GM18519 (cell line): ENCODE measurements around the gene TMEM221.
"Not testable (repeated sequence)": the region's sequence is repeated elsewhere in the genome, so short reads cannot be mapped to it uniquely, and the experiment has no call there.

Source experiments
- ATAC-seq: cut with Tn5 transposase; IDR thresholded peaks from one replicate; pipeline ENCODE4 v1.9.1; 2021; ENCODE audit warnings: mild to moderate bottlenecking, moderate library complexity; ENCODE audit not compliant: unreplicated experiment, low FRiP score

TMEM221 gene

DNA sequence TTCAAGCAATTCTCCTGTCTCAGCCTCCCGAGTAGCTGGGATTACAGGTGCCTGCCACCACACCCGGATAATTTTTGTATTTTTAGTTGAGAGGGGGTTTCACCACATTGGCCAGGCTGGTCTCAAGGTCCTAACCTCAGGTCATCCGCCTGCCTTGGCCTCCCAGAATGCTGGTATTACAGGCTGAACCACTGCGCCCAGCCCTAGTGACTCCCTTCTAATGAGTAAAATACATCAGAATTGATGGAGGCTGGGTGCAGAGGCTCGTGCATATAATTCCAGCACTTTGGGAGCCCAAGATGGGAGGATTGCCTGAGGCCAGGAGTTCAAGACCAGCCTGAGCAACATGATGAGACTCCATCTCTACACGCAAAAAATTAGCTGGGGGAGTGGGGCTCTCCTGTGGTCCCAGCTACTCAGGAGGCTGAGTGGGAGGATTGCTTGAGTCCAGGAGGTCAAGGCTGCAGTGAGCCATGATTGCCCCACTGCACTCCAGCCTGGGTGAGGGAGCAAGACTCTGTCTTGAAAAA, 26.6 kb upstream of the TMEM221 start:
- not testable (repeated sequence) for ATAC-seq

- ATAC-seq, result no peak
Measured at GRCh38 chr19:17473041-17473440, 24.6 kb upstream of the TMEM221 start.

- no peak for ATAC-seq
Measured at GRCh38 chr19:17471410-17472125, 23.1 kb upstream of the TMEM221 start.

GRCh38 chr19:17470068-17470841, 21.8 kb upstream of the TMEM221 start, which contains the start of gene SLC27A1:
Gene SLC27A1, plus strand, starts transcription at chr19:17470524. Its CDS starts 17 bp downstream, at chr19:17470541.
- ATAC-seq, result peak; percentile 56

- peak; percentile 26 for ATAC-seq
Measured at GRCh38 chr19:17469481-17470067, 21.1 kb upstream of the TMEM221 start.

DNA sequence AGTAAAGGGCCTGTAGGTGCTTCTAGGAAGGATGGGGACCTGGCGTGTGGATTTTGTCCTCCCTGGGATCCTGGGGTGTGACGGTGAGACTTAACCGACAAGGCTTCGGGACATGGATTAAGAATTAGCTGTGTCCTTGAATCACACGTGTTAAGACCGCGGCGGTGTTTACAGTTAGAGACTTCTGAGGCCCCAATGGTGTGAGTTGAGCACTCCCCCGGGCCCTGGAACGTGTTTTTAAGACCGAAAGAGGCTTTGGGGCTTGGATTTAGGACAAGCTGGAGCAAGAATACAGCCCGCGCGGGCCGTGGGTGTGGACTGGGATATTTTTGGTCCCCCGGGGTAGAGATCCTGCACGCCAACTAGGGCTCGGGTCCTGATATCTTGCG, 20.6 kb upstream of the TMEM221 start:
- ATAC-seq, result no peak

- ATAC-seq, result no peak
Measured at GRCh38 chr19:17468302-17469091, 20.0 kb upstream of the TMEM221 start.

DNA sequence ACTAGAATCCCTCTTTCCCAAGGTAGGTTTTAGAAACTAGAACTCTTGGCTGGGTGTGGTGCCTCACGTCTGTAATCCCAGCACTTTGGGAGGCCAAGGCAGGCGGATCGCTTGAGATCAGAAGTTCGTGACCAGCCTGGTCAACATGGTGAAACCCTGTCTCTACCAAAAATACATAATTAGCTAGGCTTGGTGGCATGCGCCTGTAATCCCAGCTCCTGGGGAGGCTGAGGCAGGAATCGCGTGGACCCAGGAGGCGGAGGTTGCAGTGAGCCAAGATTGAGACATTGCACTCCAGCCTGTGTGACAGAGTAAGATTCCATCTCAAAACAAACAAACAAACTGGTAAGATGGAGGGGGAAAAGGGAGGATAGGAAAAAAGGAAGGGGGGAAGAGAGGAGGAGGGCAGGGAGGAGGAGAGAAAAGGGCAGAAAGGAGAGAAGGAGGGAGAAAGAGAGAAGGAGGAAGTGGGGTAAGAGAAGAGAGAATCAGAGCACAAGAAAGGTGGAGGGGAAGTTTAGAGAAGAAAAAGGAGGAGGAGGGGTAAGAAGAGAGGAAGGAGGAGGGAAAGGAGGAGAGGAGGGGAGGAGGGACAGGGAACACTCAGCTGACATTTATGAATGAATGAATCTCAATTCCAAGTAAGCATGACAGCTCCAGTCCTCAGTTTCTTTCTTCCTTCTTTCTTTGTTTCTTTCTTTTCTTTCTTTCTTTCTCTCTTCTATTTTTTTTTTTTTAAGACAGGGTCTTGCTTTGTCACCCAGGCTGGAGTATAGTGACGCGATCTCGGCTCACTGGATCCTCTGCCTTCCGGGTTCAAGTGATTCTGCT, 19.2 kb upstream of the TMEM221 start:
- ATAC-seq, result no peak

DNA sequence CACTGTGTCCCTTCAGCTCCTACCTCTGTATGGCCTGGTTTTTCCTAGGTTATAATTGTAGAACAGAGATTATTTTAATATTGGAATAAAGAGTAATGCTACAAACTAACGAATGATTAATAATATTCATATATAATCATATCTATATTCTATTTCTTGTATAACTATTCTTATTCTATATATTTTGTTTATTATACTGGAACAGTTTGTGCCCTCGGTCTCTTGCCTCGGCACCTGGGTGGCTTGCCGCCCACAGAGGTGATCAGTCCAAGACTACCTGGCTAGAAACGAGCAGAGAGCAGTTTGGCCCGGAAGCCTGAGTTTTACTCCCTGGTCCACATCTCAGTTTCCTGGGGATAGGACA, 18.0 kb upstream of the TMEM221 start:
- no peak for ATAC-seq

- no peak for ATAC-seq
Measured at GRCh38 chr19:17460372-17461230, 12.1 kb upstream of the TMEM221 start, which contains the start of gene NXNL1. Gene NXNL1, minus strand, starts transcription at chr19:17460926. Its CDS starts 57 bp downstream, at chr19:17460869.

- no peak for ATAC-seq
Measured at GRCh38 chr19:17458970-17459369, 10.5 kb upstream of the TMEM221 start.

DNA sequence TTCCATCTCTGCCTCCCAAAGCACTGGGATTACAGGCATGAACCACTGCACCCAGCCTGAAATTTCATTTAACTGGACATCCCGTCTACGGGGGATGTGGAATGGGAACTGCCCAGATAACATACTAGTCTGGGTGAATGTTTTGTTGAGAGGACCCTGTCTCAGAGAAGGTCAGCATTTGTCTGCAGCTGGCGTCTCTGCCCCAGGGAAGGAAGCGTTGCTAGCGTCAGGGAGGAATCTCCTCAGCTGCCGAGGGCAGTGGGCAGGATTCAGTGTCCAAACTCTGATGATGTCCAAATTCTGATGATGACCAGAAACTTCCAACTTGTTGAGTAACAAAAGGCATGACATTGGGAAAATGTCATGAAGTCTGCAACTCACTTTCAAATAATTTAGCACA, 9.1 kb upstream of the TMEM221 start:
- ATAC-seq, result no peak

DNA sequence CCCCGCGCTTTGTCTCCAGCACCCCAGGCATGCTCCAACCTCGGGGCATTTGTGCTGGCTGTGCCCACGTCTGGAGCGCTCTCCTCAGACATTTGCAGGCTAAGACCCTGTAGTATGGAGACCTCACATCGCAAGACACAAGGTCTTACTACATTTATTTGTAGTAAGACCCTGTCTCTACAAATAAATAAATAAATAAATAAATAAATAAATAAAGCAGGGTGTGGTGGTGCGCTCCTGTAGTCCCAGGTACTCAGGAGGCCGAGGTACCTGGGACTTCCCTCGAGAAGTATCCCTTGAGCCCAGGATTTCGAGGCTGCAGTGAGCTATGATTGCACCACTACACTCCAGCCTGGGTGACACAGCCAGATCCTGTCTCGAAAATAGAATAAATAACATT, 7.7 kb upstream of the TMEM221 start:
- no peak for ATAC-seq

DNA sequence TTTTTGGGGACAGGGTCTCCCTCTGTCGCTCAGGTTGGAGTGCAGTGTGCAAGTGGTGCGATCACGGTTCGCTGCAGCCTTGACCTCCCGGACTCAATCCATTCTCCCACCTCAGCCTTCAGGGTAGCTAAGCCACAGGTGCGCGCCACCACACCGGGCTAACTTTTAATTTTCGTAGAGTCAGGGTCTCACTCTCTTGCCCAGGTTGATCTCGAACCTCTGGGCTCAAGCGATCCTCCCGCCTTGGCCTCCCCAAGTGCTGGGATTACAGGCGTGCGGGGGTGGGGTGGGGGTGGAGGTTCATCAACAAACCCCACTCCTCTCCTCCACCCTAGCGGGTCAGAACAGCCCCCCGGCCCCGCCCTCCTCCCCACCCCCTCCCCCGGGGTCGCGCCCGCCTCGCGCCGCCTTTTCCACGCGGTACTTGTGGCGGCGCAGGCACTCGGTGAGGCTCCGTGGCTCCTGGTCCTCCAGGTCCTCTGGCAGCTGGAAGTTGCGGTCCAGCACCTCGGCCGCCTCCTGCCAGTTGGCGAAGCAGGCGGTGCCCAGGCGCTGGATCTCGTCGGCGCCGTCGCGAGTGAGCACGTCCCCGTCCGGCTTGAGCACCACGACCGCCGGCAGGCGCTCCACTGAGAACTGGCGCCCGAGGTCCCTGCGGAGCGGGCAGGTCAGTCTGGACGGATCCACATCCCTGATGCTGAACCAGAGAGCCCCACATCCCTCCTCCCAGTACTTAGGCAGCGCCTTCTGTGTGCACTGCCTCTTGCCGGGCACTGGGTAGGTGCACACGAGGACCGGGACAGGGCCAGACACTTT, 7.0 kb upstream of the TMEM221 start:
- no peak for ATAC-seq

DNA sequence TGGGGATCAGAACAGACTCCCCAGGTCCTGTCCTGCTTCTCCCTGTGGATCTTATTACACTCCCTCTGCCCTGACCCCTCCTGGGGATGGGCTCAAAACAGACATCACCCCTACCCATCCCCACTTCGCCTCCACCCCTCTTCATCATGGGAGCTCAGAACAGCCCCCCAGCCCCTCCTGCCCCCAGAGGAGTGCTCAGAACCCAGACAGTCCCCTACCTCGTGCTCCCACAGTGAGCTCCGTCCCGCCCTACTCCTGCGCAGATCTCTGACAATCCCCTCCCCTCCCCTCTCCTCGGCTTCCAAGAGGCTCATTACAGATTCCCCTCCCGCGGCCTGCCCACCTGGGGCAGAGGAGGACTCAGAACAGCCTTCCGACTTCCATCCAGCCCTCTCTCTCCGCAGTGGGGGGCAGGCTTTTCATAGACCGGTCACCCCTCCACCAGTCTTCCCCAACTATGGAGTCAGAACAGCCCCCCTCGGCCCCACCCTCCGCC, 6.2 kb upstream of the TMEM221 start:
- no peak for ATAC-seq

DNA sequence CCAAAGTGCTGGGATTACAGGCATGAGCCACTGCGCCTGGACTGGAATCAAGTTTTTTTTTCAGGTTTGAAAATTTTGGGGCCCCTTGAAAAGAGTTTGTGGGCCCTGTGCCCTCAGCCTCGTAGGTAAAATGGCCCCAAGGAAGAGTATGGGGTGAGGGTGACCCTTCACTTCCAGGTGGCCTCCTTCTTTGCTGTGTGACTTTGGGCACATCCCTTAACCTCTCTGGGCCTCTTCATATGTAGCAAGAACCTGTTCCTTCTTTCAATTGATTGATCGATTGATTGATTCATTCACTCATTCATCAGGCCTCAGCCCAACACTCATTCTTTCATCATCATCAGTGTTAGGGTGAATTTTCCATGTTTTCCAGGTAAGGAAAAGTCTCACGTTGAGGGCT, 3.4 kb upstream of the TMEM221 start:
- no peak for ATAC-seq

DNA sequence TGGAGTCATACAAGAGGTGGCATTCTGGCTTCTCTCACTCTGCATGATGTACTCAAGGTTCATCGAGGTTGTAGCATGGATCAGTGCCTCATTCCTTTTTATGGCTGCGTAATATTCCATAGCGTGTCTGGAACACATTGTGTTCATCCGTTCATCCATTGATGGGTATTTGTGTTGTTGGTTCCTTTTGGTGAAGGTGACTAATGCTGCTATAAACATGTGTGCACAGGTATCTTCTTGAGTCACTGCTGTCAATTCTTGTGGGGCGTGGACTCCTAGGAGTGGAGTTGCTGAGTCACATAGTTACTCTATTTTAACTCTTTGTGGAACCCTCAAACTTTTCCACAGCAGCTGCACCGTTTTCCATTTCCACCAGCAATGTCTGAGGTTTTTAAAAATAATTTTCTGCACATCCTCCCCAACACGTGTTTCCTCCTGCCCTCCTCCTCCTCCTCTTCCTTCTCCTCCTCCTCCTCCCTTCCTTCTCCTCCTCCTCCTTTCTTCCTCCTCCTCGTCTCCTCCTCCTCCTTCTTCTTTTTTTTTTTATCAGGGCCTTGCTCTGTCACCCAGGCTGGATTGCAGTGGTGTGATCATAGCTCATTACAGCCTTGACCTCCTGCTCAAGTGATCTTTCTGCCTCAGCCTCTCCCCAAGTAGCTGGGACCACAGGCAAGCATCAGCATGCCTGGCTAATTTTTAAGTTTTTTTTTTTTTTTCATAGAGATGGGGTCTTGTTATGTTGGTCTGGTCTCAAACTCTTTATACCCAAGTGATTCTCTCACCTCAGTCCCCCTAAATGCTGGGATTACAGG, 2.0 kb upstream of the TMEM221 start:
- ATAC-seq, result no peak
